ENCODE data around the gene FRMPD1.

FRMPD1 gene

DNA sequence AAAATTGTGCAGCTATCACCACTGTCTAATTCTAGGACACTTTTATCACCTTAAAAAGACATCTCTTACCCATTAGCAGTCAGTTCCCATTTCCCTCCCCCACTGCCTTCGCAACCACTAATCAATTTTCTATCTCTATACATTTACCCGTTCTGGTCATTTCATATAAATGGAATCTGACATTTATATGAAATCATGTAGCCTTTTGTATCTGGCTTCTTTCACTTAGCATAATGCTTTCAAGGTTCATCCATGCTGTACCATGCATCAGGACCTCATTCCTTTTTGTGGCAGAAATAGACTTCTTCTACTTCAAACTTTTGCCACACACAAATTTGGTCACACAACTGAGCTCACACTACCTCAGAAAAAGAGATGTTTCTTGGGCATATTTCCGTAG is 32.2 kb downstream of the FRMPD1 start:
- no peak for DNase-seq (ENCODE audit: low spot score)

- DNase-seq (ENCODE audit: low spot score), result no peak
Observed at GRCh38 chr9:37683531-37684371, 33.0 kb downstream of the FRMPD1 start.

- no peak for DNase-seq (ENCODE audit: low spot score)
Observed at GRCh38 chr9:37692622-37693221, 42.0 kb downstream of the FRMPD1 start.

- no peak for DNase-seq (ENCODE audit: low spot score)
Observed at GRCh38 chr9:37693260-37693659, 42.5 kb downstream of the FRMPD1 start.

DNA sequence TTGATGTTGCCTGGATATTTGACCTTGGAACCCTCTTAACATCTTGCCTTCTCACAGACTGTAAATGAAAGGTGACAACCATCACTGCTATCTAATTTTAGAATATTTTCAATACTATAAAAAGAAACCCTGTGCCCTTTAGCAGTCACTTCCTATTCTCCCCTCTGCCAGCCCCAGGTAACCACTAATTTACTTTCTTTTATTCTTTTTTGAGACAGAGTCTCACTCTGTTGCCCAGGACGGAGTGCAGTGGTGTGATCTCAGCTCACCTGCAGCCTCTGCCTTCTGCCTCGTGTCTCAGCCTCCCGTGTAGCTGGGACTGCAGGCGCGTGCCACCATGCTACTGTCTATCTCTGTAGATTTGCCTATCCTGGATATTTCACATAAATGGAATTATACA is 43.6 kb downstream of the FRMPD1 start:
- DNase-seq (ENCODE audit: low spot score), result no peak

GRCh38 chr9:37696528-37696927 is 45.8 kb downstream of the FRMPD1 start:
- DNase-seq (ENCODE audit: low spot score), result no peak

GRCh38 chr9:37700131-37700530 is 49.4 kb downstream of the FRMPD1 start:
- DNase-seq (ENCODE audit: low spot score), result no peak

DNA sequence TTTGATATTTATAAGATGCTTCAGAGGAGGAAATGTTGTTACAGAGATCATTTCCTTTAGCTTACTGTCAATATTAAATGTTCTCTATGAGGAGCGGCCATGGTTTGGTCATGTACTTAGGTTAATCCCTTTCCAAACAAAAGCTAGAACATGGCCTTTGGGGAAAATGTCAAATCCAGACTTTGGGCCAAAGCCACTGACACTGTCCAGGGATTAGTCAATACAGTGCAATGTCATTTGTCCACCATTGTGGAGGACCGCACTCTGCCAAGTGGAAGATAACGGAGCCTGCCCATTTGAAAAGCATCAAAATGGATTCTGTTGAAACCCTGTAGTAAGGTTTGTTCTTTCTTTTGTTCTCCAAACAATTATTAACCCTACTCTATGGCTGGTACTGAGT is 50.1 kb downstream of the FRMPD1 start:
- DNase-seq (ENCODE audit: low spot score), result no peak

- DNase-seq (ENCODE audit: low spot score), result no peak
Observed at GRCh38 chr9:37705787-37706186, 55.0 kb downstream of the FRMPD1 start.

GRCh38 chr9:37706290-37706689 is 55.5 kb downstream of the FRMPD1 start:
- DNase-seq (ENCODE audit: low spot score), result no peak

DNA sequence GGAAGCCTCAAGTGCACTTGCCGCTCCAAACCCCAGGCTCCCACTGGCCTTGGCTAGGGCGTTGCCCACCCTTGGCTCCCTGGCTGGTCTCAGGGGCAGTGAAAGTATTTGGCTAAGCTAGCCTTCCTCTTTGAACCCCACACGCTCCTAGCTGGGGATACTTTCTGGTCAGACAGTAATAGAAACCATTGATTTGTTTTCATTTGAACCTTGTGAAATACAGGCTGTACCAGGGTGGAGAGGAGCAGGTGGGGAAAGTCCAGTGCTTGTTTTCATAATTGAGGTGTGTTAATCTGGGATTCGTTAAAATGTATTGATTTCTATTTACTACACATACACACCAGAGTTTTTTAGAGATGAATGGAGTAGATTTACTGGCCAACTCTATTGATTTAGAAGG is 57.0 kb downstream of the FRMPD1 start:
- DNase-seq (ENCODE audit: low spot score), result no peak

DNA sequence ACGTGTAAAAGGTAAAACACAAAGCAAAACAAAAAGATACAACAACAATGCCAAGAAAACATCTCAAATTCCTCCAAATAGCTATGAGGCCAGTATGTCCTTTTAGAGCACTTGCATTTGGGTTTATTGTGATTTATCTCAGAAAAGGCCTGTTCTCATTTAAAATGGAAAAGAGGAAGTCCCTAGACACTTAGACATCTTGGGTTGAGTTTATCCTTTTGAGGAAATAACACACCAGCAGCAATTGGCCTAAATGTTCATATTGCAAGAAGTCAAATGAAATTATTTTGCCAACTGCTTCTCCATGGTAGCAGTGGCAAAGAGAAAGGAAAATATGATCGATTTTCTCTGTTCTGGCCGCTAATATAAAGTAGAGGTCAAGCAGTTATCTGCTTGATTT is 59.3 kb downstream of the FRMPD1 start:
- no peak for DNase-seq (ENCODE audit: low spot score)

GRCh38 chr9:37715260-37715659 is 64.5 kb downstream of the FRMPD1 start:
- no peak for DNase-seq (ENCODE audit: low spot score)

- DNase-seq (ENCODE audit: low spot score), result no peak
Observed at GRCh38 chr9:37715991-37716505, 65.3 kb downstream of the FRMPD1 start.

DNA sequence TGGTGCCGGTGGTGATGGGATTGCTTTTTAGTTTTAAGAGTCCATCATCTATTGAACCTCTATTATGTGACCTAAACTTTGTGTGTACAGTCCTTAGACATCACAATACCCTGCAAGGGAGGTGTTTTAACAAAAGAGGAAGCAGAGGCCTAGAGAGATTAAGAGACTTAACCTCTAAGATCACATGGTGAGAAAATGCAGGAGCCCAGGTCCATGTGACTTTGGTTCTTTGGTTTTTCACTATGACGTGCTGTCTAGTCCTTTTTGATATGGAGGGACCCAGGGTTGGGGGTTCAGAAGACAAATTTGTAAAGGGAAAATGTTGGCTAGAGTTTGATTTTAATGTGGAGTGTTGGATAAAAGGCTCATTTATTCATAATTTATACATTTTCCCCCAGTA is 68.8 kb downstream of the FRMPD1 start:
- DNase-seq (ENCODE audit: low spot score), result no peak

DNA sequence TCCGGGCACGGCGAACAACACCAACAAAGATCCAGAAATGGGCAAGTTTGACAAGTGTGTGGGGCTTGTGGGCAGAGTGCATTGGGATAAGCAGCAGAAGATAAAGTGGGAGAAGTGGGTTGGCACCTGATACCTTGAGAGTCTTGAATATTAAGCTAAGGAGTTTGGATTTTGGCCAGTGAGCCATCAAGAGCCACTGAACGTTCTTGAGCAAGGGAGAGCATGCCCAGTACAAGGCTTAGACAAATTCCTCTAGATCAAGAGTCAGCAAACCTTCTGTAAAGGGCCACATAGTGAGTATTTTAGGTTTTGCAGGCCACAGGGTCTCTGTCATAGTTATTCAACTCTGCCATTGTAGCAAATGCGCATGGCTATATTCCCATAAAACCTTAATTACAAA is 76.3 kb downstream of the FRMPD1 start:
- DNase-seq (ENCODE audit: low spot score), result no peak

DNA sequence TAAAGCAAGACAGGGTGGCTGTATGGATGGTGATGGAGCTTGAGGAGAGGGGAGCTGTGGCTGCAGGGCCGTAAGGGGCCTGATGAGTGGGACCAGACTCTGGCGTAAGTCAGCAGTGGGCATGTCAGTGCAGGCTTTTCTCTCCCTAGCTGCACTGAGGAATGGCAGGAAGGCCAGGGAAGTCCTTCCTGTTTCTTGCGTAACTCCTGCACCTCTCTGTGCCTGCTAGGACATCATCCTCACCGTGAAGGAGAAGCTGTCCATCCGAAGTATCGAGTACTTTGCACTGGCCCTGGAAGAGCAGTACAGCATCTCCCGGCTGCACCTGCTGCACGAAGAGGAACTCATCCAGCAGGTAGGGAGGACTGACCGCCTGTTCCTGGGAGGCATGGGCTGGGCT is 78.7 kb downstream of the FRMPD1 start:
- DNase-seq (ENCODE audit: low spot score), result no peak

- no peak for DNase-seq (ENCODE audit: low spot score)
Observed at GRCh38 chr9:37730256-37730655, 79.5 kb downstream of the FRMPD1 start.

GRCh38 chr9:37730839-37731238 is 80.1 kb downstream of the FRMPD1 start:
- no peak for DNase-seq (ENCODE audit: low spot score)

- DNase-seq (ENCODE audit: low spot score), result no peak
Observed at GRCh38 chr9:37732086-37732741, 81.5 kb downstream of the FRMPD1 start.

DNA sequence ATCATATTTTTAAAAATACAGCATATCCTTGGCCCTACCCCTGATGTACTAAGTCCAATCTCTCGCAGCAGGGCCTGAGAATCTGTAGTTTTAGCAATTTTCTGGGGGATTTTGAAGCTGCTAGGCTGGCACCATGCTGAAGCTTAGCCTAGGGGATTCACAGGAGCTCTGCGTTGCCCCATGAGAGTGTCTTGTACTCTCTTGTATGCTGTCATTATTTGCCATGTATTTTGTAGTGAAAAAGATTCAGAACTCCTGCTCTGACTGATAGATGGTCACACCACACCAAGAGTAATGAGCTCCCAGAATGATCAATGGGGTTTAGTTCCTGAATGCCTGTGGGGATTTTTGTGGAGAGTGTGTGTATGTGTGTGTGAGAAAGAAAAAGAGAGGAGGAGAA is 82.2 kb downstream of the FRMPD1 start:
- no peak for DNase-seq (ENCODE audit: low spot score)

DNA sequence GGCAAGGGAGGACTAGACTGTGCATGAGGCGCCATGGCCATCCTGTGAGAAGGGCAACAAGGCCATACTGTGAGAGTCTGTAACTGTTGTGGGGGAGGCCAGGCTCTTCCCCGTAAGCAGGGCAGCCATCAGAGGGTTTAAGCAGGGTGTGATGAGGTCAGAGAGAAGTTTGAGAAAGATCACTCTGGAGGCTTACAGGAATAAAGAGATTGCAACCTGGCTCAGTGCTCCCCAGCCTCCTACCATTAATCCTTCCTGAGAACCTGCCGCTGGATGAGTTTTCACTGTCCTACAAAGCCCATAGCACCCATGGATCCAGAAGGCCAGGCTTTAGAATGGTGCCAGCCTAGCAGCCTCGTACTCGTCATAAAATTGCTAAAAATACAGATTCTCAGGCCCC is 88.5 kb downstream of the FRMPD1 start:
- no peak for DNase-seq (ENCODE audit: low spot score)

GRCh38 chr9:37740128-37740527 is 89.4 kb downstream of the FRMPD1 start:
- no peak for DNase-seq (ENCODE audit: low spot score)

All from hematopoietic multipotent progenitor cell treated with erythropoietin and hydrocortisone succinate and interleukin-3 and kit ligand, for 15 days (in vitro differentiated cells).